Midbrain (tissue), 1 donor: Measurements from ENCODE around the gene TTLL7.

ENCODE experiments used
- DNase-seq: peaks from one replicate; lab custom pipeline; 2025; lab: John Stamatoyannopoulos, UW

The TTLL7 gene

GRCh38 chr1:83998498-83999315 lies at the start of gene TTLL7:
TTLL7 (minus strand) TSS chr1:83999132; CDS start chr1:83952211, 46,921 bp downstream.
- DNase-seq: peak; percentile 91

- DNase-seq: no peak
Measured at GRCh38 chr1:84042461-84042860, 43.5 kb upstream of the TTLL7 start.

- DNase-seq: no peak
Measured at GRCh38 chr1:84037758-84038611, 39.1 kb upstream of the TTLL7 start.

GRCh38 chr1:84031802-84032327 lies 32.9 kb upstream of the TTLL7 start:
- DNase-seq: no peak

- no peak for DNase-seq
Measured at GRCh38 chr1:84027368-84027767, 28.4 kb upstream of the TTLL7 start.

- no peak for DNase-seq
Measured at GRCh38 chr1:84025966-84026365, 27.0 kb upstream of the TTLL7 start.

GRCh38 chr1:84021822-84022221 lies 22.9 kb upstream of the TTLL7 start:
- no peak for DNase-seq

GRCh38 chr1:84020151-84020550 lies 21.2 kb upstream of the TTLL7 start:
- DNase-seq: no peak

- no peak for DNase-seq
Measured at GRCh38 chr1:84019217-84019616, 20.3 kb upstream of the TTLL7 start.

GRCh38 chr1:84013708-84014107 lies 14.8 kb upstream of the TTLL7 start:
- no peak for DNase-seq

- DNase-seq: no peak
Measured at GRCh38 chr1:84012018-84012417, 13.1 kb upstream of the TTLL7 start.

GRCh38 chr1:84010136-84010535 lies 11.2 kb upstream of the TTLL7 start:
- no peak for DNase-seq

- no peak for DNase-seq
Measured at GRCh38 chr1:84008631-84009030, 9.7 kb upstream of the TTLL7 start.

GRCh38 chr1:84006591-84006990 lies 7.7 kb upstream of the TTLL7 start:
- DNase-seq: no peak

- no peak for DNase-seq
Measured at GRCh38 chr1:84001501-84001900, 2.6 kb upstream of the TTLL7 start.

GRCh38 chr1:84000954-84001495 lies 2.1 kb upstream of the TTLL7 start:
- peak; percentile 33 for DNase-seq

GRCh38 chr1:84000196-84000885 lies 1.4 kb upstream of the TTLL7 start:
- no peak for DNase-seq

- DNase-seq: peak; percentile 91
Measured at GRCh38 chr1:83999316-83999819, 436 bp upstream of the TTLL7 start.

- peak; percentile 45 for DNase-seq
Measured at GRCh38 chr1:83998205-83998497, 781 bp downstream of the TTLL7 start.

- DNase-seq: no peak
Measured at GRCh38 chr1:83997631-83998030, 1.3 kb downstream of the TTLL7 start.

- DNase-seq: no peak
Measured at GRCh38 chr1:83996621-83997020, 2.3 kb downstream of the TTLL7 start.

GRCh38 chr1:83996191-83996590 lies 2.7 kb downstream of the TTLL7 start:
- DNase-seq: no peak
